ENCODE results near the gene MSH2.

Gene MSH2

GRCh38 chr2:47525167-47525566 is 122.2 kb downstream of the MSH2 start:
- Histone ChIP-seq H3K27ac (ENCODE audit: low read length) (no peak overlapping the region), H3K4me3 (ENCODE audit: low read depth in 1 of 2, low read length in 2 of 2) (no peak overlapping the region), H3K9me3 (ENCODE audit: control insufficient read depth in 1 of 2, low read length in 2 of 2) (no peaks in the 10 kb centered on the region), H3K36me3 (ENCODE audit: control insufficient read depth in 1 of 2, insufficient read depth in 2 of 2, low read length in 2 of 2) (no peaks in the 10 kb centered on the region), H3K4me1 (ENCODE audit: control insufficient read depth in 1 of 2, insufficient read depth in 2 of 2, low read length in 2 of 2) (peaks cover 0 to 16% of the 10 kb centered on the region in 2 donors), H3K27me3 (ENCODE audit: low read depth, low read length) (peaks cover 3% of the 10 kb centered on the region)

- Histone ChIP-seq H3K9me3 (ENCODE audit: control insufficient read depth in 1 of 2, low read length in 2 of 2) (no peaks in the 10 kb centered on the region), H3K27me3 (ENCODE audit: low read depth, low read length) (no peaks in the 10 kb centered on the region)
Measured at GRCh38 chr2:47528455-47528854, 125.5 kb downstream of the MSH2 start.

GRCh38 chr2:47528874-47529273 is 125.9 kb downstream of the MSH2 start:
- Histone ChIP-seq H3K4me1 (ENCODE audit: control insufficient read depth in 1 of 2, insufficient read depth in 2 of 2, low read length in 2 of 2) (peaks cover 0 to 3% of the 10 kb centered on the region in 2 donors), H3K36me3 (ENCODE audit: control insufficient read depth in 1 of 2, insufficient read depth in 2 of 2, low read length in 2 of 2) (no peaks in the 10 kb centered on the region), H3K9me3 (ENCODE audit: control insufficient read depth in 1 of 2, low read length in 2 of 2) (no peaks in the 10 kb centered on the region), H3K4me3 (ENCODE audit: low read depth in 1 of 2, low read length in 2 of 2) (no peak overlapping the region), H3K27me3 (ENCODE audit: low read depth, low read length) (no peaks in the 10 kb centered on the region), H3K27ac (ENCODE audit: low read length) (no peak overlapping the region)

More at GRCh38 chr2:47528455-47528854, 125.5 kb downstream of the MSH2 start:
- no peaks in the 10 kb centered on the region for H3K36me3 ChIP-seq (ENCODE audit: control insufficient read depth in 1 of 2, insufficient read depth in 2 of 2, low read length in 2 of 2)
- H3K27ac ChIP-seq (ENCODE audit: low read length) = no peak overlapping the region
- no peaks in the 10 kb centered on the region for H3K4me1 ChIP-seq (ENCODE audit: control insufficient read depth in 1 of 2, insufficient read depth in 2 of 2, low read length in 2 of 2)
- no peak overlapping the region for H3K4me3 ChIP-seq (ENCODE audit: low read depth in 1 of 2, low read length in 2 of 2)

- peaks cover 0 to 10% of the 10 kb centered on the region in 2 donors for H3K4me1 ChIP-seq (ENCODE audit: control insufficient read depth in 1 of 2, insufficient read depth in 2 of 2, low read length in 2 of 2)
- no peaks in the 10 kb centered on the region for H3K27me3 ChIP-seq (ENCODE audit: low read depth, low read length)
- H3K36me3 ChIP-seq (ENCODE audit: control insufficient read depth in 1 of 2, insufficient read depth in 2 of 2, low read length in 2 of 2) = no peaks in the 10 kb centered on the region
- no peak overlapping the region for H3K27ac ChIP-seq (ENCODE audit: low read length)
- no peaks in the 10 kb centered on the region for H3K9me3 ChIP-seq (ENCODE audit: control insufficient read depth in 1 of 2, low read length in 2 of 2)
- H3K4me3 ChIP-seq (ENCODE audit: low read depth in 1 of 2, low read length in 2 of 2) = no peak overlapping the region
Measured at GRCh38 chr2:47530105-47530760, 127.3 kb downstream of the MSH2 start.

- no peaks in the 10 kb centered on the region for H3K36me3 ChIP-seq (ENCODE audit: control insufficient read depth in 1 of 2, insufficient read depth in 2 of 2, low read length in 2 of 2)
Measured at GRCh38 chr2:47531378-47532042, 128.6 kb downstream of the MSH2 start.

More at GRCh38 chr2:47531378-47532042, 128.6 kb downstream of the MSH2 start:
- Histone ChIP-seq H3K9me3 (ENCODE audit: control insufficient read depth in 1 of 2, low read length in 2 of 2) (no peaks in the 10 kb centered on the region), H3K4me3 (ENCODE audit: low read depth in 1 of 2, low read length in 2 of 2) (no peak overlapping the region), H3K27me3 (ENCODE audit: low read depth, low read length) (no peaks in the 10 kb centered on the region), H3K4me1 (ENCODE audit: control insufficient read depth in 1 of 2, insufficient read depth in 2 of 2, low read length in 2 of 2) (peaks cover 0 to 10% of the 10 kb centered on the region in 2 donors), H3K27ac (ENCODE audit: low read length) (no peak overlapping the region)

Measured in muscle layer of duodenum (tissue), 2 donors.